SU-DHL-6 (cell line): ENCODE results near the gene KRT81.

Experiments used
- H2AFZ ChIP-seq: fragments of 200-600 bp; sonication (generic); 2 replicates; pipeline ENCODE4 v1.6.1; 2014; ENCODE audit warnings: low read depth, mild to moderate bottlenecking, moderate library complexity, mixed read lengths, antibody characterized with exemption, low read length; ENCODE audit not compliant: severe bottlenecking
- H3F3A ChIP-seq: fragments of 200-600 bp; shearing (Covaris generic); 2 replicates; pipeline ENCODE4 v1.6.0; 2016; ENCODE audit warnings: antibody characterized with exemption, mild to moderate bottlenecking; ENCODE audit not compliant: insufficient read depth
- H3K27ac ChIP-seq: fragments of 200-600 bp; sonication (generic); 2 replicates; pipeline ENCODE4 v1.5.1; 2016; ENCODE audit warnings: low read depth, mild to moderate bottlenecking, low read length, moderate library complexity, mixed read lengths
- H3K27me3 ChIP-seq: fragments of 200-600 bp; sonication (generic), shearing (Covaris generic); 2 replicates; pipeline ENCODE4 v1.6.0; 2014; ENCODE audit warnings: mild to moderate bottlenecking, low read length
- H3K36me3 ChIP-seq: fragments of 200-600 bp; sonication (generic); 2 replicates; pipeline ENCODE4 v1.6.1; 2014; ENCODE audit warnings: mild to moderate bottlenecking, low read length, mixed read lengths
- H3K4me2 ChIP-seq: fragments of 300-600, 200-600 bp; shearing (Covaris generic), sonication (generic); 2 replicates; pipeline ENCODE4 v1.6.0; 2014; ENCODE audit warnings: low read length, low read depth, mild to moderate bottlenecking; ENCODE audit not compliant: poor library complexity, severe bottlenecking
- H3K4me3 ChIP-seq: fragments of 200-600 bp; sonication (generic); 2 replicates; pipeline ENCODE4 v1.5.1; 2014; ENCODE audit warnings: antibody characterized with exemption, low read length, mild to moderate bottlenecking, mixed read lengths; ENCODE audit not compliant: insufficient read depth, poor library complexity, severe bottlenecking
- H3K79me2 ChIP-seq: fragments of 200-600 bp; sonication (generic); 2 replicates; pipeline ENCODE4 v1.6.1; 2014; ENCODE audit warnings: mild to moderate bottlenecking, low read length, moderate library complexity; ENCODE audit not compliant: insufficient read depth
- H3K9ac ChIP-seq: fragments of 200-600 bp; sonication (generic); 2 replicates; pipeline ENCODE4 v1.7.0; 2014; ENCODE audit warnings: mild to moderate bottlenecking, low read length
- H3K9me2 ChIP-seq: fragments of 200-600 bp; sonication (generic); replicated peaks from 2 replicates; pipeline ENCODE4 v1.6.1; 2014; ENCODE audit warnings: low read length; ENCODE audit not compliant: insufficient read depth
- H3K9me3 ChIP-seq: fragments of 200-600 bp; sonication (generic); 2 replicates; pipeline ENCODE4 v1.6.1; 2014; ENCODE audit warnings: low read length, mixed read lengths; ENCODE audit not compliant: insufficient read depth
- H4K20me1 ChIP-seq: fragments of 200-600 bp; sonication (generic); 2 replicates; pipeline ENCODE4 v1.6.1; 2014; ENCODE audit warnings: low read depth, mild to moderate bottlenecking, antibody characterized with exemption, low read length, moderate library complexity, mixed read lengths
- EZH2phosphoT487 ChIP-seq: fragments of 200-600 bp; sonication (generic), shearing (Covaris generic); conservative IDR thresholded peaks from 2 replicates; pipeline ENCODE4 v1.6.1; 2018; ENCODE audit warnings: mild to moderate bottlenecking, antibody characterized with exemption, low read length, moderate library complexity, mixed read lengths
- TF ChIP-seq, protein P1 (sequence below): fragments of 200-600 bp; sonication (generic); IDR thresholded peaks from one replicate; pipeline ENCODE4 v1.5.1; 2017; ENCODE audit warnings: antibody characterized with exemption, mild to moderate bottlenecking, low read length, moderate library complexity; ENCODE audit not compliant: insufficient read depth, poor library complexity, severe bottlenecking

Gene KRT81

GRCh38 chr12:52238207-52238840 is 53.0 kb downstream of the KRT81 start:
- H3K36me3 ChIP-seq, result no peaks in the 10 kb centered on the region
- H4K20me1 ChIP-seq, result no peaks in the 10 kb centered on the region
- H3K4me2 ChIP-seq, result no peak overlapping the region
- H3K9ac ChIP-seq, result no peak overlapping the region
- TF ChIP-seq, protein P1, sequence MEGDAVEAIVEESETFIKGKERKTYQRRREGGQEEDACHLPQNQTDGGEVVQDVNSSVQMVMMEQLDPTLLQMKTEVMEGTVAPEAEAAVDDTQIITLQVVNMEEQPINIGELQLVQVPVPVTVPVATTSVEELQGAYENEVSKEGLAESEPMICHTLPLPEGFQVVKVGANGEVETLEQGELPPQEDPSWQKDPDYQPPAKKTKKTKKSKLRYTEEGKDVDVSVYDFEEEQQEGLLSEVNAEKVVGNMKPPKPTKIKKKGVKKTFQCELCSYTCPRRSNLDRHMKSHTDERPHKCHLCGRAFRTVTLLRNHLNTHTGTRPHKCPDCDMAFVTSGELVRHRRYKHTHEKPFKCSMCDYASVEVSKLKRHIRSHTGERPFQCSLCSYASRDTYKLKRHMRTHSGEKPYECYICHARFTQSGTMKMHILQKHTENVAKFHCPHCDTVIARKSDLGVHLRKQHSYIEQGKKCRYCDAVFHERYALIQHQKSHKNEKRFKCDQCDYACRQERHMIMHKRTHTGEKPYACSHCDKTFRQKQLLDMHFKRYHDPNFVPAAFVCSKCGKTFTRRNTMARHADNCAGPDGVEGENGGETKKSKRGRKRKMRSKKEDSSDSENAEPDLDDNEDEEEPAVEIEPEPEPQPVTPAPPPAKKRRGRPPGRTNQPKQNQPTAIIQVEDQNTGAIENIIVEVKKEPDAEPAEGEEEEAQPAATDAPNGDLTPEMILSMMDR, result no peak
- TF ChIP-seq EZH2phosphoT487, result no peak
- H2AFZ ChIP-seq, result no peak overlapping the region
- no peak overlapping the region for H3K4me3 ChIP-seq
- no peak overlapping the region for H3K27ac ChIP-seq
- no peaks in the 10 kb centered on the region for H3K9me2 ChIP-seq
- H3K9me3 ChIP-seq, result no peaks in the 10 kb centered on the region
- no peaks in the 10 kb centered on the region for H3K27me3 ChIP-seq
- H3K79me2 ChIP-seq, result no peaks in the 10 kb centered on the region
- H3F3A ChIP-seq, result no peaks in the 10 kb centered on the region

DNA sequence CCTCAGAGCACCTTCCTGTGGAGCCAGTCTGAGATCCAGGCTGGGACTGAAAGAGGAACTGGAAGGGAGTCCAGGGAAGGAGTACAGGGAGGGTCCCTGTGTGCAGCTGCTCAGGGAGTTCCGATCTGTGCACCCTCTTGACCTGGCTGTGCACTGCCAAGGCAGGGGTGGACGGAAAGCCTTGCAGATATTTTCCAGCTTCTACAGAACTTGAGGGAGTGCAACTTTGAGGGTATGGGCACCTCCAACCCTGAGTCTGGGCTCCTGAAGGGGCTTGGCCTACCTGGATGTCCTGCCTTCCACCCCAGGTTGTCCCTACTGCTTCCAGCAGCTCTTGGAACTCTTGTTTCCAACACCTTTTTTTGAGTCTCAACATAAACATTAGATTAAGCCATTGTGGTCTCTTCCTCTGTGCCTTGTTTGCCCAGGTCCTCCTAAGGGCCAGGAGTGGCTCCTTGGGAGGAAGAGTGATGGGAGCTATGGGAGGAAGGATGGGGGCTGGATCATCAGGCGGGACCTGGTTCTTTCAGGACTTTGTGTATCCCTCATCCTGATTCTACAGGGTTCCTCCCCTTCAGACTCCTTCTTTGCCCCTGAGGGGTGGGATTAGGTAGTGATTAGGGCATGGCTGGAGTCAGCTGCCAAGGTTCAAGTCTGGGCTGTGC is 54.8 kb downstream of the KRT81 start:
- TF ChIP-seq EZH2phosphoT487, result no peak
- TF ChIP-seq, protein P1, result no peak
- Histone ChIP-seq H4K20me1 (no peaks in the 10 kb centered on the region), H3F3A (no peaks in the 10 kb centered on the region), H3K9me3 (no peaks in the 10 kb centered on the region), H3K27me3 (no peaks in the 10 kb centered on the region), H2AFZ (no peak overlapping the region), H3K9ac (no peak overlapping the region), H3K4me3 (no peak overlapping the region), H3K36me3 (no peaks in the 10 kb centered on the region), H3K4me2 (no peak overlapping the region), H3K79me2 (no peaks in the 10 kb centered on the region), H3K9me2 (no peaks in the 10 kb centered on the region), H3K27ac (no peak overlapping the region)
